CD4-positive, alpha-beta memory T cell (primary cell): Measurements from ENCODE around the gene ZNF330. TPM values are rescaled to one million over a fixed set of nuclear protein-coding genes. Genes with fewer than 3 reads are reported as not detected.
"Not testable (repeated sequence)": the region's sequence is repeated elsewhere in the genome, so short reads cannot be mapped to it uniquely, and the experiment has no call there.

Source experiments
- CTCF ChIA-PET: fragments of 350-600 bp; sonication (Branson Sonifier 250); formaldehyde crosslinking; loops from one replicate; lab custom pipeline; 2021; ENCODE audit warnings: inconsistent platforms; ENCODE audit not compliant: partially characterized antibody; lab: Charles Lee
- POLR2A ChIA-PET: fragments of 350-600 bp; sonication (Branson Sonifier 250); formaldehyde crosslinking; loops from one replicate; lab custom pipeline; 2021; ENCODE audit not compliant: partially characterized antibody; lab: Charles Lee
- DNase-seq, 5 donors: peaks; one replicate each; pipeline versions ENCODE4 v3.0.0 to v3.0.0-alpha.2; 2020 to 2022; ENCODE audit warnings: mixed read lengths in 1 of 5
- H3K27ac ChIP-seq: one replicate; pipeline ENCODE4 v1.7.0; 2013; ENCODE audit warnings: low read depth, low read length
- H3K27me3 ChIP-seq: 2 replicates; pipeline ENCODE4 v1.7.0; 2013; ENCODE audit warnings: mild to moderate bottlenecking, low read length, moderate library complexity; ENCODE audit not compliant: insufficient read depth
- H3K36me3 ChIP-seq: 2 replicates; pipeline ENCODE4 v1.7.0; 2013; ENCODE audit warnings: mild to moderate bottlenecking, low read length, moderate library complexity; ENCODE audit not compliant: insufficient read depth
- H3K4me1 ChIP-seq: 2 replicates; pipeline ENCODE4 v1.7.0; 2013; ENCODE audit warnings: mild to moderate bottlenecking, low read length, moderate library complexity; ENCODE audit not compliant: insufficient read depth
- H3K4me3 ChIP-seq, 2 donors: one replicate each; pipeline ENCODE4 v1.7.0; 2013; ENCODE audit warnings: low read length in 2 of 2, mild to moderate bottlenecking in 1 of 2
- H3K9me3 ChIP-seq, 2 donors: one replicate each; pipeline ENCODE4 v1.7.0; 2013; ENCODE audit warnings: low read length in 2 of 2, control low read depth in 1 of 2; ENCODE audit not compliant: control insufficient read depth in 1 of 2
- H3K27ac Mint-ChIP-seq, 7 donors: one replicate each; pipeline ENCODE4 v1.8.0; 2020 to 2021; ENCODE audit warnings: mixed read lengths in 7 of 7, mild to moderate bottlenecking in 6 of 7, inconsistent platforms in 3 of 7, moderate library complexity in 3 of 7
- H3K27me3 Mint-ChIP-seq, 2 donors: one replicate each; pipeline ENCODE4 v1.8.0; 2020 to 2021; ENCODE audit warnings: mixed read lengths in 2 of 2
- H3K36me3 Mint-ChIP-seq, 2 donors: one replicate each; pipeline ENCODE4 v1.8.0; 2020 to 2021; ENCODE audit warnings: mixed read lengths in 2 of 2, inconsistent platforms in 1 of 2, mild to moderate bottlenecking in 1 of 2
- H3K4me1 Mint-ChIP-seq, 4 donors: one replicate each; pipeline ENCODE4 v1.8.0; 2020 to 2021; ENCODE audit warnings: mixed read lengths in 4 of 4, mild to moderate bottlenecking in 1 of 4
- H3K4me3 Mint-ChIP-seq, 8 donors: one replicate each; pipeline ENCODE4 v1.8.0; 2020 to 2021; ENCODE audit warnings: mixed read lengths in 8 of 8, mild to moderate bottlenecking in 7 of 8, moderate library complexity in 6 of 8, inconsistent platforms in 3 of 8
- H3K9me3 Mint-ChIP-seq, 8 donors: one replicate each; pipeline ENCODE4 v1.8.0; 2020 to 2021; ENCODE audit warnings: mixed read lengths in 8 of 8, mild to moderate bottlenecking in 5 of 8, inconsistent platforms in 3 of 8, moderate library complexity in 1 of 8
- intact Hi-C: fragments of 100-400 bp; cut with micrococcal nuclease; formaldehyde crosslinking; loops from one replicate; pipeline ENCODE4 v1.15.1; 2023
- polyA plus RNA-seq, 2 donors: library from polyadenylated mRNA; unstranded; fragments of 300-500 nt; fragmentation: Illumina TruSeq; gene quantifications; one replicate each; pipeline ENCODE4 v1.2.3, GENCODE V29; 2021
- total RNA-seq, 2 experiments: library from RNA; stranded (reverse); gene quantifications; one replicate each; pipeline ENCODE4 v1.2.3, GENCODE V29; 2021

Gene ZNF330
- 10 to 100 TPM; 39.8 to 45.3 TPM for total RNA-seq
- polyA plus RNA-seq = 10 to 100 TPM; 23.4 to 34.2 TPM

DNA sequence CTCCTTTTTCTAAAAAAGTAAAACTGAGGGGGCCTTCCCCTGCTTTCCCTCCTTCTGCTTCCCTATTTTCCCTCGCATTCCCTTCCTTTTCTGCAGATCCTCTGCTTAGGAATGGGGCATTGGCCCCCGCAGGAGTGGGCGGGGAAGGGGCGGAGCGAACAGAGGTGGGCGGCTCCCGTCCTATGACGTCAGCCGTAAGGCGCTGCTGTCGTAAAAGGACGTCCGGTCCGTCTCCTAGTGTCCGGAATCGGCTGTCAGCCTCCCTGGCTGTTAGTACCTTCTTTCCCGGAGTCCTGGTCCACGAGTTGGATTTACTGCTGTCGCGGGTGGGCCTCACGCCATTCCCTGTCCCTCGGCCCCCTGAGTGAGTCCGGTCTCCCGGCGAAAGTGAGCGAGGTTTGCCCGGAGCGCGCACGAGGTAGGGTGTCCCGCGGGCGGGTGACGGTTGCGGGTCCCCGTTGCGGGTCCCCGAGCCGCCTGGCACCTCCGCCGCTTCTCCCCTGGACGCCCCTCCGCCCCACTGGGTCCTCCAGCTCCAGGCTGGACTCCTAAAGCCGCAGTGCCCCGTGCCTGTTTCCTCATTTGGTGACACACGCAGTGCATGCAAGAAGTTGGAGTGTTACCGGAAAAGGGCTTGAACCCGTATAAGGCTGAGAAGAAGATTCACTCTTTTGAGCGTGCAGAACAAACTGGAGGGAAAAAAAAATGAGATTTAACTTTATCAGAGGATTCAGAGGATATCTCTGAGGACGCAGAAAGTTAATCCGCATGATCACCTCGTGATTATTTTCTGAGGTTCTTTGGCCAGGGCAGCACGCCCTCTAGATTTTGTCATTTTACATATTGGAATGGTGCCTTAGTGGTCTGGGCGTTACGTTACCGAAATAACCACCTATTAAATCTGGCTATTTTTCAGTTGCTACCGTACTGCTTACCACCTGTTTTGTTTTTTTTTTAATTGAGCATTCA lies at the start of gene ZNF330:
Gene ZNF330 (plus strand): TSS at position 205 of the 969 bp plus-strand sequence. CDS start 1,477 bp downstream, outside the sequence.
- peaks cover 22% of the 10 kb centered on the region for H3K4me1 ChIP-seq
- DNase-seq = peak; percentile 81 to 92 (median 87)
- Mint-ChIP-seq H3K4me1 (peaks cover 27 to 49% (median 37%) of the 10 kb centered on the region in 4 donors), H3K36me3 (peaks cover 15 to 26% of the 10 kb centered on the region in 2 donors), H3K27me3 (no peaks in the 10 kb centered on the region), H3K27ac (peak within 1 kb of the TSS; percentile 93 to 99 (median 97)), H3K9me3 (peaks cover 0 to 4% (median 0%) of the 10 kb centered on the region in 8 donors), H3K4me3 (peak within 1 kb of the TSS; percentile 96 to 99 (median 98))
- H3K27ac ChIP-seq = peak within 1 kb of the TSS; percentile 92
- peaks cover 3% of the 10 kb centered on the region for H3K36me3 ChIP-seq
- H3K4me3 ChIP-seq = peak within 1 kb of the TSS; percentile 42 to 95
- H3K9me3 ChIP-seq = no peaks in the 10 kb centered on the region
- H3K27me3 ChIP-seq = no peaks in the 10 kb centered on the region
- POLR2A ChIA-PET = no interaction called here
- CTCF ChIA-PET = no interaction called here
- intact Hi-C loops = loop anchor here (2.0 to 5.0 kb wide), 4 partner anchors 699 to 1964 kb away; partner anchors contain the start of genes ELMOD2, INPP4B and USP38

DNA sequence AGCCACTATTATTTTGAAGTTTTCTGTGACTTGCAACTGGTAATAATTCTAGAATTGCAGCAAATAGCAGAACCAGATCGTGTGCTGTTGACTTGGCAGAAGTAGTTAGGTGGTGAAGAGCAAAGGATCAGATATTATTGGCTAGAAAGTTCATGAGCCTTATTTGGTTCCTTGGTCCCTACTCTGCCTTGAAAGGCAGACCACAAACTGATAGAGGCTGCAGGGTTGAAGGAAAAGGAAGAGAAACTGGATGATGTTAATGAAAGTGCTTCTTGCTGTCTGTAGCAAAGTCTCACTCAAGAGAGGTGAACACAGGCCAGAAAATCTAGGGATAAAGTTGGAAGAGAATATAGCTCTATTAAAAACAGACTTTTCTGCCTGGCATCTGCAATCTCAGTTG lies 46.2 kb upstream of the ZNF330 start:
- Histone ChIP-seq H3K4me3 (no peak overlapping the region), H3K27me3 (no peaks in the 10 kb centered on the region), H3K9me3 (no peaks in the 10 kb centered on the region), H3K4me1 (no peaks in the 10 kb centered on the region), H3K36me3 (no peaks in the 10 kb centered on the region), H3K27ac (no peak overlapping the region)
- Mint-ChIP-seq H3K9me3 (peaks cover 0 to 3% (median 0%) of the 10 kb centered on the region in 8 donors), H3K27me3 (peaks cover 3 to 5% of the 10 kb centered on the region in 2 donors), H3K4me1 (no peaks in the 10 kb centered on the region), H3K4me3 (no peak overlapping the region), H3K27ac (no peak overlapping the region), H3K36me3 (no peaks in the 10 kb centered on the region)
- ChIA-PET POLR2A (no interaction called here), CTCF (no interaction called here)
- no peak for DNase-seq
- intact Hi-C loops = no loop called here

DNA sequence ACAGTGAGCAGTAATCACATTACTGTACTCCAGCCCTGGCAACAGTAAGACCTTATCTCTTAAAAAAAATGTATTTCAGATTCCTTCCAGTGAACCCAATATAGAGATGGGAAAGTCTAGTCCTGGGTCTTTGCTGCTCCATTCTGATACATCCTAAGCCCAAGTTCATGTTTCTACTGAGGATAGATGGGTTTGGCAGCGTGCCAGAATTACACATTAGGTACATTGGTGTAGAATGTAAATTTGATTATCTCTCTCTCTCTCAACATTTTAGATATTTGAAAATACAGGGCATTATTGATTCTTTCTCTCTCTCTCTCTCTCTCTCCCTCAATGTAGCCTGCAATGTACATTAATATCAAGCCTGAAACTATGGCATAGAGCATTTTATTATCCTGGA lies 43.5 kb upstream of the ZNF330 start:
- Mint-ChIP-seq H3K9me3 (peaks cover 0 to 3% (median 0%) of the 10 kb centered on the region in 8 donors), H3K36me3 (no peaks in the 10 kb centered on the region), H3K27me3 (peaks cover 9% of the 10 kb centered on the region in 2 donors), H3K4me1 (no peaks in the 10 kb centered on the region), H3K4me3 (no peak overlapping the region), H3K27ac (no peak overlapping the region)
- ChIA-PET POLR2A (no interaction called here), CTCF (no interaction called here)
- Histone ChIP-seq H3K27ac (no peak overlapping the region), H3K9me3 (no peaks in the 10 kb centered on the region), H3K36me3 (no peaks in the 10 kb centered on the region), H3K4me1 (no peaks in the 10 kb centered on the region), H3K4me3 (no peak overlapping the region), H3K27me3 (no peaks in the 10 kb centered on the region)
- intact Hi-C loops = no loop called here
- DNase-seq = no peak

DNA sequence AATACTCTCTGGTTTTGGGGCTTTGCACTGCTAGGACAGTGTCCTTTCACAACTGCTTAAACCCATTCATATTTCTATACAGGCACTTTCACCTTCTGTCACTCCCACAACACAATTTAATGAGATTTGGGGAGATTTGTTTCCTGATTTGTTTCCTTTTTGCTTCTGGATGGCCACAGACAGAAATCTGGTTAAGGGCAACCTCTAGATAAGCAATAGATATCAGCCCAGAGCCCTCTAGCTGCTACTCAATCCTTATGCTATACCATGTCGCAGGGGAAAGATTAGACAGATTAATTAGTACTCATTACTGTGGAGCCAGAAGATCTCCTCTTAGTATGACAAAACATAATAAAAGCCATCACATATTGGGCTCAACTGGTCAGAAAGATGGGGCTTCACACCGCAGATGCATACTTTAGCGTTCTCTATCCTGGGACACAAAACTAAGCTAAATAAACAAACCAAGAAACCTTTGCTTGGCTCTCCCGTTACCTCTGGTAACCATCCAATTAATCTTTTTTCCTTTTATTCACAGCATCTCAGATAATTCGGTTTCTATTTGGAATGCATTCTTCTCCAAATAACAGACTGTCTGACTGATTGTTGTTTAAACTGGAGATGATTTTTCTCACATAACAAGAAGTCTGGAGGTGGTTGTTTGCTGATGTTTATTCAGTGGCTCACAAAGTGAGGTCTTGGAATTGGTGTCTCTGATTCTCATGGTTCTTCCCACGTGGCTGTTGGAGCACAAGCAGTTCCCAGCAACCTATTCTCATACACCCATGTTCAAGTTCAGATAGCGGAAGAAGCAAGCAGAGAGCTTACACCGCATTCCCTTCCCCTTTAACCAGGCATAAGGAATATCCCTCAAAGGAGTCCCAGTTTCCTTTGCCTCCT lies 41.0 kb upstream of the ZNF330 start:
- Mint-ChIP-seq H3K36me3 (no peaks in the 10 kb centered on the region), H3K27ac (no peak overlapping the region), H3K4me3 (no peak overlapping the region), H3K9me3 (peaks cover 0 to 7% (median under 1%) of the 10 kb centered on the region in 8 donors), H3K4me1 (no peaks in the 10 kb centered on the region), H3K27me3 (peaks cover 9 to 12% of the 10 kb centered on the region in 2 donors)
- DNase-seq = no peak
- Histone ChIP-seq H3K36me3 (no peaks in the 10 kb centered on the region), H3K4me3 (no peak overlapping the region), H3K27ac (no peak overlapping the region), H3K27me3 (no peaks in the 10 kb centered on the region), H3K4me1 (no peaks in the 10 kb centered on the region), H3K9me3 (no peaks in the 10 kb centered on the region)
- intact Hi-C loops = no loop called here
- POLR2A ChIA-PET = no interaction called here
- CTCF ChIA-PET = no interaction called here

DNA sequence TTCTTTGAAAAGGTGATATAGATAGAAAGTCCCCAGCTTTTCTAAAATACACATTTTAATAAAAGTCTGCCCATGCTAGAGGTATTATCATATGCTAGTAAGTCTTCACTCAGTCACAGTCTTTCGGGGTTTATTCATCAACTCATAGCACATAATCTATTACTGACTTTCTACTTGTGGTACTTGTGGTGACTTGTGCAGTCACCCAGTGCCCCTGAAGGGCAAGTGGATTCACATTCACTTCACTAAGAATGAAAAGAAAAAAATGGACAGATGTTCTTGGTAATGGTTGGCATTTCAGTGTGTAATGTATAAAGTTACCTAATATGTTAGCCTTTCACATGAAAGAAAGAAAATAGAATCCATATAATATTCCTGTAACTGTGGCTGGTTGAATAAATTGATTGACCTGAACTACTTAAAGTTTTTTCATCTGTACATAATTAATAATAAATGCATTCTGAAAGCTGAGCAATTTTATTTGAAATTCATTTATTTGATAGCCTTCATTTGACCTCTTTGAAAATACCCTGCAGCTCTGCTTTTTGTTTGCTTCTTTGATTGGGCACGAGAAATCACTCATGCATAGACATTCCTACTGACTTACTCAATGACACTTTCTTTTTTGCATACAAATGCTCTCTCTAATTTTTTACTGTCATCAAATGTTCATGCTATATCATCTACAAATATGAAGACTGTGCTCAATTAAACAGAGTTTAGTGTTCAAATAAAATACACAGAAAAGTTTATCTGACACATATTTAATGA lies 39.5 kb upstream of the ZNF330 start:
- no peak for DNase-seq
- intact Hi-C loops = no loop called here
- Mint-ChIP-seq H3K36me3 (no peaks in the 10 kb centered on the region), H3K27me3 (peaks cover 10 to 16% of the 10 kb centered on the region in 2 donors), H3K4me1 (no peaks in the 10 kb centered on the region), H3K9me3 (peaks cover 0 to 4% (median under 1%) of the 10 kb centered on the region in 8 donors), H3K27ac (no peak overlapping the region), H3K4me3 (no peak overlapping the region)
- Histone ChIP-seq H3K27me3 (no peaks in the 10 kb centered on the region), H3K4me1 (no peaks in the 10 kb centered on the region), H3K4me3 (no peak overlapping the region), H3K27ac (no peak overlapping the region), H3K36me3 (no peaks in the 10 kb centered on the region), H3K9me3 (no peaks in the 10 kb centered on the region)
- ChIA-PET POLR2A (no interaction called here), CTCF (no interaction called here)

DNA sequence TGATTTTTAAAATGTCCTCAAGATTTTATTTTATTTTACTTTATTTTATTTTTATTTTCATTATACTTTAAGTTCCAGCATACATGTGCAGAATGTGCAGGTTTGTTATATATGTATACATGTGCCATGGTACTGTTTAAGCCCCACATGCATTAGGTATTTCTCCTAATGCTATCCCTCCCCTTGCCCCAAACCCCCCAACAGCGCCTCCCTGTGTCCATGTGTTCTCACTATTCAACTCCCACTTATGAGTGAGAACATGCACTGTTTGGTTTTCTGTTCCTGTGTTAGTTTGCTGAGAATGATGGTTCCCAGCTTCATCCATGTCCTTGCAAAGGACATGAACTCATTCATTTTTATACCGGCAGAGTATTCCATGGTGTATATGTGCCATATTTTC lies 37.2 kb upstream of the ZNF330 start:
- CTCF ChIA-PET, POLR2A ChIA-PET: not testable (repeated sequence)

More for the DNA sequence above, 37.2 kb upstream of the ZNF330 start:
- H3K27ac Mint-ChIP-seq, H3K36me3 Mint-ChIP-seq, H3K4me1 ChIP-seq, H3K4me3 ChIP-seq, H3K4me3 Mint-ChIP-seq, H3K27ac ChIP-seq, H3K27me3 ChIP-seq, H3K4me1 Mint-ChIP-seq, H3K9me3 ChIP-seq, intact Hi-C loops, H3K9me3 Mint-ChIP-seq, DNase-seq, H3K36me3 ChIP-seq: not testable (repeated sequence)
- peaks cover 17 to 18% of the 10 kb centered on the region in 2 donors for H3K27me3 Mint-ChIP-seq
